ENCODE results near the gene SSH2.

GRCh38 chr17:29616300-29617048 is 313.6 kb downstream of the SSH2 start:
- TF ChIP-seq, protein P1, sequence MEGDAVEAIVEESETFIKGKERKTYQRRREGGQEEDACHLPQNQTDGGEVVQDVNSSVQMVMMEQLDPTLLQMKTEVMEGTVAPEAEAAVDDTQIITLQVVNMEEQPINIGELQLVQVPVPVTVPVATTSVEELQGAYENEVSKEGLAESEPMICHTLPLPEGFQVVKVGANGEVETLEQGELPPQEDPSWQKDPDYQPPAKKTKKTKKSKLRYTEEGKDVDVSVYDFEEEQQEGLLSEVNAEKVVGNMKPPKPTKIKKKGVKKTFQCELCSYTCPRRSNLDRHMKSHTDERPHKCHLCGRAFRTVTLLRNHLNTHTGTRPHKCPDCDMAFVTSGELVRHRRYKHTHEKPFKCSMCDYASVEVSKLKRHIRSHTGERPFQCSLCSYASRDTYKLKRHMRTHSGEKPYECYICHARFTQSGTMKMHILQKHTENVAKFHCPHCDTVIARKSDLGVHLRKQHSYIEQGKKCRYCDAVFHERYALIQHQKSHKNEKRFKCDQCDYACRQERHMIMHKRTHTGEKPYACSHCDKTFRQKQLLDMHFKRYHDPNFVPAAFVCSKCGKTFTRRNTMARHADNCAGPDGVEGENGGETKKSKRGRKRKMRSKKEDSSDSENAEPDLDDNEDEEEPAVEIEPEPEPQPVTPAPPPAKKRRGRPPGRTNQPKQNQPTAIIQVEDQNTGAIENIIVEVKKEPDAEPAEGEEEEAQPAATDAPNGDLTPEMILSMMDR (conservative IDR thresholded peaks at IDR 0.05; ENCODE audit: low read length), result no peak
- no peak for TF ChIP-seq EZH2phosphoT487 (IDR thresholded peaks at IDR 0.05; ENCODE audit: borderline replicate concordance, low read depth, low read length)

All from OCI-LY7 (cell line).